Left lung (tissue), 10 donors: ENCODE measurements around the gene SLC6A3. TPM values are rescaled to one million over a fixed set of nuclear protein-coding genes. Genes with fewer than 3 reads are reported as not detected.

Experiments used
- ATAC-seq: fragments of 200-7000 bp; cut with Tn5 transposase; one replicate; pipeline ENCODE4 v1.9.1; 2020; ENCODE audit warnings: moderate library complexity
- DNase-seq, 4 donors: peaks; one replicate each; pipeline ENCODE4 v3.0.0-alpha.2; 2013 to 2020
- H3K27ac ChIP-seq, 2 donors: fragments of 200-600 bp; sonication (generic) in 1 of 2; one replicate each; pipeline versions ENCODE4 v1.5.0 to v1.8.0; 2020 to 2021
- H3K27me3 ChIP-seq, 2 donors: fragments of 200-600 bp; sonication (generic) in 1 of 2; one replicate each; pipeline versions ENCODE4 v1.5.0 to v1.8.0; 2020 to 2021
- H3K36me3 ChIP-seq, 2 donors: fragments of 200-600 bp; sonication (generic) in 1 of 2; one replicate each; pipeline versions ENCODE4 v1.5.0 to v1.8.0; 2020 to 2021
- H3K4me1 ChIP-seq, 2 donors: fragments of 200-600 bp; one replicate each; pipeline ENCODE4 v1.8.0; 2021
- H3K4me3 ChIP-seq, 2 donors: fragments of 200-600 bp; sonication (generic) in 1 of 2; one replicate each; pipeline versions ENCODE4 v1.5.0 to v1.8.0; 2020 to 2021; ENCODE audit warnings: mild to moderate bottlenecking in 1 of 2
- H3K9me3 ChIP-seq, 2 donors: fragments of 200-600 bp; sonication (generic) in 1 of 2; one replicate each; pipeline versions ENCODE4 v1.5.0 to v1.8.0; 2020 to 2021
- intact Hi-C, 2 donors: fragments of 100-400 bp; cut with DNase I; formaldehyde crosslinking; loops; one replicate each; pipeline versions ENCODE4 v1.11.2 to v1.14.2; 2022
- polyA plus RNA-seq, 6 donors: library from polyadenylated mRNA; unstranded; fragments of 120-200 nt; gene quantifications; one replicate each; pipeline ENCODE4 v1.2.1, GENCODE V29; 2013; ENCODE audit not compliant: insufficient read length in 6 of 6
- total RNA-seq, 2 donors: library from RNA; stranded (reverse); fragmentation: NEBNext Ultra II Directional; extraction: Animal tissue kit (Norgen Biotek cat#: 25700); gene quantifications; one replicate each; pipeline ENCODE4 v1.2.1, GENCODE V29; 2021
- TF ChIP-seq, protein P1 (sequence below), 2 donors: fragments of 200-600 bp; sonication (generic) in 1 of 2; IDR thresholded peaks; one replicate each; pipeline versions ENCODE4 v1.5.0 to v1.8.0; 2021; ENCODE audit warnings: antibody characterized with exemption in 2 of 2
- donor health status: DM: no; HTN: yes; CAD: no.
- donor health status: DM: no; HTN: no; CAD: no.

Gene SLC6A3
- total and polyA plus RNA-seq, 8 donors: 0.10 to 4.5 (median 2.8) TPM

DNA sequence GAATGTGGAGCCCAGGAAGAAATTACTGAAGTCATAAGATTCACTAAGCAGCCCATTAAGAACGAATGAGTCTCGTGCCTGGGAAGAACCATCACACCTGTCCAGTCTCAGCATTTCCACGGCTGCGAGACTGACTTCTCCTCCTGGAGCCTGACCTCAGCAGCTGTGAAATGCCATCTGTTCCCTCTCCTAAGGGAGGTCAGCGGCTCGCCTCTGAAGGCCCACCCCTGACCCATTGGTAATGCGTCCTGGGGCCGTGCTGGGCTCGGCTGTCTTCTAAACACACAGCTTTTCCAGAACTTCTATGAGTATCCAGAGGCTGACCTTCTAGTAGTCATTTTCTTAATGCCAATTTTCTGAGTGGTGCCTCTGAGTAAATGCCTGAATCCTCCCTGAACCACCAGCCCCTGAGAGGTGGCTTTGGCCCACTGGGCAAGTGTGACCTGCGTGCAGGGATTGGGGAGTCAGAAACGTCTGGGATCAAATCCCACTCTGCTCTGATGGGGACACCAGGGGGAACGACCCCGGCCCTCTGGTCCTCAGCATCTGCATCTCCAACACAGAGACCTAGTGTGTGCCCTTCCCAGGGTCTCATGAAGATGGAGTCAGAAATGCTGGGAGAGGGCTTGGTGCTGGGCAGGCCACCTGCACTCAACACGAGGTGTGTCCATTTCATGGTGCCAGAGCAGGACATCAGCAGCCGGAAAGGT lies 5.7 kb downstream of the SLC6A3 start:
- TF ChIP-seq, protein P1, sequence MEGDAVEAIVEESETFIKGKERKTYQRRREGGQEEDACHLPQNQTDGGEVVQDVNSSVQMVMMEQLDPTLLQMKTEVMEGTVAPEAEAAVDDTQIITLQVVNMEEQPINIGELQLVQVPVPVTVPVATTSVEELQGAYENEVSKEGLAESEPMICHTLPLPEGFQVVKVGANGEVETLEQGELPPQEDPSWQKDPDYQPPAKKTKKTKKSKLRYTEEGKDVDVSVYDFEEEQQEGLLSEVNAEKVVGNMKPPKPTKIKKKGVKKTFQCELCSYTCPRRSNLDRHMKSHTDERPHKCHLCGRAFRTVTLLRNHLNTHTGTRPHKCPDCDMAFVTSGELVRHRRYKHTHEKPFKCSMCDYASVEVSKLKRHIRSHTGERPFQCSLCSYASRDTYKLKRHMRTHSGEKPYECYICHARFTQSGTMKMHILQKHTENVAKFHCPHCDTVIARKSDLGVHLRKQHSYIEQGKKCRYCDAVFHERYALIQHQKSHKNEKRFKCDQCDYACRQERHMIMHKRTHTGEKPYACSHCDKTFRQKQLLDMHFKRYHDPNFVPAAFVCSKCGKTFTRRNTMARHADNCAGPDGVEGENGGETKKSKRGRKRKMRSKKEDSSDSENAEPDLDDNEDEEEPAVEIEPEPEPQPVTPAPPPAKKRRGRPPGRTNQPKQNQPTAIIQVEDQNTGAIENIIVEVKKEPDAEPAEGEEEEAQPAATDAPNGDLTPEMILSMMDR (IDR thresholded peaks at IDR 0.05): no peak
- Histone ChIP-seq H3K4me3 (no peak overlapping the region), H3K4me1 (peaks cover 0 to 2% of the 10 kb centered on the region in 2 donors), H3K9me3 (no peaks in the 10 kb centered on the region), H3K27ac (no peak overlapping the region), H3K36me3 (no peaks in the 10 kb centered on the region), H3K27me3 (peaks cover 18 to 63% of the 10 kb centered on the region in 2 donors)
- intact Hi-C loops: no loop called here
- no peak for ATAC-seq
- DNase-seq: peak in 1 of 4 donors; percentile 10

DNA sequence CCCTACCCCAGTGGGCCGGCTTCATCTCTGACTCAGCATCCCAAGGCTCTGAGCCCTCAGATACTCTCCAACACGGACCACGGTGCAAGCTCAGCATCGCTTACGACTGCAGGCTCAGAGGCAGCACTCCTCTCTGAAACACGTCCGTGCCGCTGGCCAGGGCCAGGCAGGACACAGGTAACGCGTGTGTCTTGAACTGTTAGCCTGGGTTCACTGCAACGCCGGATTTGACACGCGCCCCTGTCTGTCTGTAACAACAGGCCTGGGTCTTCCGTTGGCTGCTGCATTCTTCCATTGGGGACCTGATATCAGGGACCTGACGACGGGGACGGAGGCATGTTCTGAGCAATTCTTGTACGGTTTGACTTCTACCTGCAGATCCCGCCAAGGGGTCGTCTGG lies 6.4 kb downstream of the SLC6A3 start:
- DNase-seq (peak in 2 of 4 donors; percentile 19 to 73), ATAC-seq (no peak)
- Histone ChIP-seq H3K9me3 (peaks cover 0 to 4% of the 10 kb centered on the region in 2 donors), H3K36me3 (no peaks in the 10 kb centered on the region), H3K27ac (no peak overlapping the region), H3K4me1 (no peaks in the 10 kb centered on the region), H3K27me3 (peaks cover 11 to 56% of the 10 kb centered on the region in 2 donors), H3K4me3 (no peak overlapping the region)
- intact Hi-C loops: no loop called here
- TF ChIP-seq, protein P1 (IDR thresholded peaks at IDR 0.05): no peak

DNA sequence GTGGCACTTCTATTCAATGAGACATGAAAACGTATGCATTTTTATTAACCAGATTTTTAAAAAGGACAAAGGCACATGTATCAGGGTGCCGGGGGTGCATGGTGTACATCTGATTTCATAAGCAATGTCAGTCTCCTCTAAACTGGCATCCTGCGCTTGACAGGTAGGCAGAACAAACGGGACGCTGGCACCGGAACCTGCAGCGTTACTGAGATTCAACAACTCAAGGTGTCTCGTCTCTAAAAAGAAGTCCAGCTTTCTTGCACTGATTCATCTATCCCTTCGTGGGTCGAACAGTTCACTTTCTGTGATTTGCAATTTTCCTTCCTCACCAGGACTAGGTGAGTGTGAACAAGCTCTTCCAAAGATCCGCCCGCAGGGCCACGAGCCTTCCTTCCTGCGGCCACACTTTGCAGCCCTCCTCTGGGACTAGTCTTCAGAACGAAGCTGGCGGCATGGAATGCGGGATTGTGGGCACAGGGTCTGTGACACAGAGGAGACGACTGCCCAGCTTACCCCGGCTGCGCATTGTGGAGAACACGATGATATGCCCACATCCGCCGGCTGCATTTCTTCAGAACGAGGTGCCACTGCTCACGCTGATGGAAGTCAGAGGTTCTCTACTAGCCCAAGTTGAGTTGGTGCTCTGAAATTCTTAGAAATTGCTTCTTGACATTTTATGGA lies 7.2 kb downstream of the SLC6A3 start:
- Histone ChIP-seq H3K9me3 (peaks cover 0 to 5% of the 10 kb centered on the region in 2 donors), H3K27me3 (peaks cover 2 to 48% of the 10 kb centered on the region in 2 donors), H3K4me3 (no peak overlapping the region), H3K27ac (no peak overlapping the region), H3K36me3 (no peaks in the 10 kb centered on the region), H3K4me1 (no peaks in the 10 kb centered on the region)
- ATAC-seq (no peak), DNase-seq (peak in 2 of 4 donors; percentile 23 to 62)
- TF ChIP-seq, protein P1 (IDR thresholded peaks at IDR 0.05): no peak
- intact Hi-C loops: no loop called here

DNA sequence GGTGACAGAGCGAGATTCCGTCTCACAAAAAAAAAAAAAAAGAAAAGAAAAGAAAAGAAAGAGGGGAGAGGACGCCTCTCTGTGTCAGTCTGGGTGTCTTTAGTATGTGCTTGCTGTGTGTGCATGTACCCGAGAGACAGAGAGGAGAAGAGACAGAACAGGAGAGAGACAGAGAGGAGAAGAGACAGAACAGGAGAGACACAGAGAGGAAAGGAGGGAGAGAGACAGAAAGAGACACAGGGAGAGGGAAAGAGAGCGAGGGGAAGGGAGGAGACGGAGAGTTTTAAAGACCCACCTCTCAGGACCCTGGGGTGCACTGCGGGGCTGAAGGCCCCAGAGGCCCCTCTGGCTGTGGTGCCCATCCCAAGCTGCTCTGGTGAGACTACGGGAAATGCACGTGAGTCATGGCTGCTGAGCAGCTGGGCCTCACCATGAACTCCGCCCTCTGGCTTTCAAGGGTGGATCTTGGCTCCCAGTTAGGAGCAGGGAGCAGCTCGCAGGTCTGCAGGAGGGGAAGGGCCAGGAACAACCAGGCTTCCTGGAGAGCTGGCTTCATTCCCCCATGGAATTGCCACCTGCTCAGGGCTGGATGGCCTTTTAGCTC lies 7.9 kb downstream of the SLC6A3 start:
- intact Hi-C loops: no loop called here
- DNase-seq (peak in 1 of 4 donors; percentile 26), ATAC-seq (peak; percentile 56)
- Histone ChIP-seq H3K4me1 (no peaks in the 10 kb centered on the region), H3K27me3 (peaks cover 0 to 41% of the 10 kb centered on the region in 2 donors), H3K27ac (no peak overlapping the region), H3K4me3 (no peak overlapping the region), H3K36me3 (no peaks in the 10 kb centered on the region), H3K9me3 (peaks cover 0 to 6% of the 10 kb centered on the region in 2 donors)
- TF ChIP-seq, protein P1 (IDR thresholded peaks at IDR 0.05): no peak

DNA sequence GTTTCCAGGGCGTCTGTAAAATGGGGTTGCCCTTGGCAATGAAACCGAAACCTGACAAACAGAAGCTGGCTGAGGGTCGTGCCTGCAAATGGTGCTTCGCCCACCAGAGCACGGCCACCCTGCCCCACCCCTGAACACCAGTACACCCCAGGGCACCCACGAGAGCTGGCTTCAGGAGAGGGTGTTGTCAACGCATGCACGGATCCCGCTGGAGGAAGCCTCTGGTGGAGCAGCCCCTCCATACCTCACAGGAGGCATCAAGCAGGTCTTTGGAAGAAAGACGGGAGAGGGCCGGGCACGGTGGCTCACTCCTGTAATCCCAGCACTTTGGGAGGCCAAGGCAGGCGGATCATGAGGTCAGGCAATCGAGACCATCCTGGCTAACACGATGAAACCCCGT lies 8.6 kb downstream of the SLC6A3 start:
- intact Hi-C loops: no loop called here
- TF ChIP-seq, protein P1 (IDR thresholded peaks at IDR 0.05): no peak

More for the DNA sequence above, 8.6 kb downstream of the SLC6A3 start:
- Histone ChIP-seq H3K36me3 (no peaks in the 10 kb centered on the region), H3K27me3 (peaks cover 0 to 35% of the 10 kb centered on the region in 2 donors), H3K4me3 (no peak overlapping the region), H3K27ac (no peak overlapping the region), H3K4me1 (no peaks in the 10 kb centered on the region), H3K9me3 (peaks cover 0 to 6% of the 10 kb centered on the region in 2 donors)
- DNase-seq (peak in 1 of 4 donors; percentile 19), ATAC-seq (no peak)
